GM10248 (cell line): ENCODE results near the gene TMEM164.

Experiments
- CTCF ChIA-PET: fragments of 300-600 bp; sonication (Branson Sonifier 250); formaldehyde crosslinking; extraction: SDS; loops from one replicate; lab custom pipeline; 2021; ENCODE audit warnings: antibody characterized with exemption; lab: Yijun Ruan, JAX
- POLR2A ChIA-PET: fragments of 350-650 bp; sonication (Branson Sonifier 250); formaldehyde crosslinking; extraction: SDS; loops from one replicate; lab custom pipeline; 2020; ENCODE audit warnings: antibody characterized with exemption; lab: Yijun Ruan, JAX
- DNase-seq: peaks from one replicate; pipeline ENCODE4 v3.0.0; 2012; ENCODE audit errors: extremely low spot score
- TF ChIP-seq, protein P1 (sequence below): IDR thresholded peaks from 2 replicates; pipeline ENCODE4 v1.5.1; 2012; ENCODE audit warnings: mild to moderate bottlenecking, low read depth; ENCODE audit errors: extremely low read depth, missing control alignments, control extremely low read depth

Gene TMEM164

DNA sequence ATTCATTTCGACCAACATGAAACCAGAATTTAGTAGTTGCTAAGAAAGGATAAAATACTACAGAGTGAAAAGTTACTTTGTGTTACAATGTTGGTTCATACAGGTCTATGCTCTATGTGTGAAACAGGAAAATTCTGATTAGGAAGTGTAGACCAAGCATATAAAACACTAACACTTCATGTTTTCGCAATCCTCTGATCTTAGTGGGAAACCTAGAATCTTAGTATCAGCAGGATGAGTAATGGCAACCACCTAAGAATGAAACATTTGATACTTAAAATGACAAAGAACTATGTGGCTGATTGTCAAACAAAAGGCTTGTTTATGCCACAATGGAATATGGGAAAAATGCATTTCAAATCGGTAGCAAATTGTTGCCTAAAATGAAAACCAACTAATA lies 198.9 kb downstream of the TMEM164 start:
- POLR2A ChIA-PET, result no interaction called here
- no peak for DNase-seq
- TF ChIP-seq, protein P1, sequence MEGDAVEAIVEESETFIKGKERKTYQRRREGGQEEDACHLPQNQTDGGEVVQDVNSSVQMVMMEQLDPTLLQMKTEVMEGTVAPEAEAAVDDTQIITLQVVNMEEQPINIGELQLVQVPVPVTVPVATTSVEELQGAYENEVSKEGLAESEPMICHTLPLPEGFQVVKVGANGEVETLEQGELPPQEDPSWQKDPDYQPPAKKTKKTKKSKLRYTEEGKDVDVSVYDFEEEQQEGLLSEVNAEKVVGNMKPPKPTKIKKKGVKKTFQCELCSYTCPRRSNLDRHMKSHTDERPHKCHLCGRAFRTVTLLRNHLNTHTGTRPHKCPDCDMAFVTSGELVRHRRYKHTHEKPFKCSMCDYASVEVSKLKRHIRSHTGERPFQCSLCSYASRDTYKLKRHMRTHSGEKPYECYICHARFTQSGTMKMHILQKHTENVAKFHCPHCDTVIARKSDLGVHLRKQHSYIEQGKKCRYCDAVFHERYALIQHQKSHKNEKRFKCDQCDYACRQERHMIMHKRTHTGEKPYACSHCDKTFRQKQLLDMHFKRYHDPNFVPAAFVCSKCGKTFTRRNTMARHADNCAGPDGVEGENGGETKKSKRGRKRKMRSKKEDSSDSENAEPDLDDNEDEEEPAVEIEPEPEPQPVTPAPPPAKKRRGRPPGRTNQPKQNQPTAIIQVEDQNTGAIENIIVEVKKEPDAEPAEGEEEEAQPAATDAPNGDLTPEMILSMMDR, result no peak
- CTCF ChIA-PET, result no interaction called here

DNA sequence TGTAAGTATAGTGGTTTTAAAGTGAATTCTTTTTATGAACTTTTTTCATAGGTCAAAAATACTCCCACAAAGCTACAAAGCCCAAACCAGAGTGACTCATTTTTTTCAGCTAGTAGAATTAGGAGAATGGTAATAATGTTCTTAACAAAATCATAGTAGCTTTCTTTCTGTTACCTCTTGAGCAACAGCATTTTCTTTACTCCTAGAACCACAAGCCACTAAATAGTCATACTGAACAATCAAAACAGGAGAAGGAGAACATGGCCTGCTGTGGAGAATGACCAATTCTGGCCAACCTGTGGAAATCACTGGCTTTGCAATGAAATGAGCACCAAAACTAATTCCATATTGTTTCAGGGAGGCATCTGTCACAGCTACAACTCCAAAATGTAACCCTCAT lies 202.1 kb downstream of the TMEM164 start:
- no peak for DNase-seq
- ChIA-PET POLR2A (no interaction called here), CTCF (interaction anchor here (1.5 kb wide), 1 partner anchor 24 kb away, joined by 4 read pairs; no protein-coding TSS in a partner anchor)
- TF ChIP-seq, protein P1, result no peak

DNA sequence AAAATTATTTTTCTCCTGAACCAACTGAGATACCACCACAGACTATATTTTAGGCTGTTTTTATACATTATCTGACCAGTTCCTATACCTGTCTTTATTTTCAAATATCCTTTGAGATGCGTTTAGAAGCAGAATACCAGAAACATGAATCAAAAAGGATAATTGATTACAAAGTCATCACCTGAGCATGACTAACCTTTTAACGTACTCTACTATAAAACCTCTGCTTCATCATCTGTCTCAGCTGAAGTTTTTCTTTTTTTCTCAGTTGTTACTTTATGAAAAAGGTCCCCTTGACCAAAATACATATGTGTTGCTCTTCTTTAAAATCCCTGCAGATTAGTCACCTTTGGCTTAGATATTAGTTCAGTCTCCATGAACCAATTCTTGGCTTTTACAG lies 205.2 kb downstream of the TMEM164 start:
- POLR2A ChIA-PET, result no interaction called here
- CTCF ChIA-PET, result no interaction called here
- TF ChIP-seq, protein P1, result no peak
- no peak for DNase-seq

DNA sequence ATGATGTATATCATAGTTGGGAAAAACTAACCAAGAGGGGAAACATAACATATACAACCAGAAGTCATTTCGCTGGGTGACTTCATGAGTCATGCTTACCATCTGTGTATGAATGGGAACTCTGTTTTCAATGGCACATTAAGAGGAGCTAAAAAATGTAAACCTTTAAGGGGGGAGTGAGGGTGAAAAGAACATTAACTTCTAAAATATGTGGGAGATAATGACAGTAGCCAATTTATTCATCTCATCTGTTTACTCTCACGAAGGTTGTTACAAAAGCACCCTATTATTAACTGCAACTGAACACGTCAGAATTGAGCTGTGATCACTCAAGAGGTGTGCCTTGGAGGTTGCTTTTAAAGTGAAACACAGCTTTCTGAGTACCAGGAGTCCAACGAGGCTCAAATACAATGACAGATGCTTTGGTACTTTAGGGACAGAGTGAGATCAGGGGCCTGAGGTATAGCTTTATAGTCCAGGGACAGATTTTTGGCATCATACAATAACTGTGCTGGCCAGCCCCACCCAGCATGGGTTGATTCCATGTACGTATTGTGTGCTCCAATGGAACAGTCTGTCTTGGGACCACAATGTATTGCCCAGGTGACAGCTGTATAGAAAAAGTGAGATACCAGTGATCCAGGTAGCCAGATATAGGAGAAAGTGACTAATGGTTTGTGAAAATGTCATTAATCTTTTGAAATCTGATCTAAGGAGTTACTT lies 207.7 kb downstream of the TMEM164 start:
- no peak for DNase-seq

DNA sequence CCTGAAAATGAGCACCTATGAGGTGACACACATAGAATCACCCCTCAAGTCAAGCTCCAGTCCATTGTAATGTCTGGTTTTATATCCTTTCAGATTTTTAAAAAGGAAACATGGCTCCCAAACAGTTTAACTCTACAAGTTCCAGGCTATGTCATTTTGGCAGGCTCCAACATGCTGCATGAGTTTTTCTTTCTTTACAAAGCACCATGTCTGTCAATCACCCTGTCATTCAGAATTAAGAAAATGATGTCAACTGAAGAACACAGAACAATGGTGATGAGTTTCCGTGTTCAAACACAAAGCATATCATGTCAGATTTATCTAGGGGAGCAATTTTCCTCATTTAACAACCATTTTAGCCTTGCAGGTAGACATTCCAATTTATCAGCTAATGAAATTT lies 208.4 kb downstream of the TMEM164 start:
- POLR2A ChIA-PET, result no interaction called here
- CTCF ChIA-PET, result interaction anchor here (0.9 to 1.7 kb wide), 3 partner anchors 9 to 18 kb away, joined by 3 to 5 read pairs (median 4); no protein-coding TSS in a partner anchor
- DNase-seq, result no peak
- TF ChIP-seq, protein P1, result no peak

More for the DNA sequence above, 207.7 kb downstream of the TMEM164 start:
- ChIA-PET POLR2A (interaction anchor here (0.7 kb wide), 1 partner anchor 86 kb away, joined by 5 read pairs; no protein-coding TSS in a partner anchor), CTCF (interaction anchor here (0.6 to 1.7 kb wide), 6 partner anchors 9 to 192 kb away, joined by 3 to 5 read pairs (median 3); no protein-coding TSS in a partner anchor)
- TF ChIP-seq, protein P1, result no peak

DNA sequence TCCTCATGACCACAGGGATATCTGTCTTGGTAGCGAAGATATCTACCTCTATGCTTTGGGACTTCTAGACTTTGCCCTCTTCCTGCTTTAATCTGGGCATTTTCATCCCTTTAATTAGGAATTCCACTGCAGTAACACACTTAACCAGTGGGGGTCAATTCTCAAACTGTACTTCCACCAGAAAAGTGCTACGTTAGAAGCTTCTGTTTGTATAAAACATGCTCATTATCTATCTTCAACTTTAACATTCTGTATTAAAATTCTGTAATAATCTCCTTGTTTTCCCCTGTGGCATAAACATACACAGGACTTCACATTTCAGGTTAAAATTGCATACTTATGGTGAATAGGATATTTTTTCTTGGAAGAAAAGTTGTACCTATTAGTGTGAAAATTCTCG lies 209.4 kb downstream of the TMEM164 start:
- CTCF ChIA-PET, result interaction anchor here (0.8 to 1.5 kb wide), 2 partner anchors 17 to 104 kb away, joined by 3 to 4 read pairs; no protein-coding TSS in a partner anchor
- POLR2A ChIA-PET, result no interaction called here
- TF ChIP-seq, protein P1, result no peak
- DNase-seq, result no peak
